Endothelial cell (in vitro differentiated cells): Measurements from ENCODE around the gene BPIFA3. TPM values are rescaled to one million over a fixed set of nuclear protein-coding genes. Genes with fewer than 3 reads are reported as not detected.
A peak's percentile ranks its signal among the peaks of the same experiment; 100 is the strongest.

Experiments used
- DNase-seq: peaks from one replicate; pipeline ENCODE4 v3.0.0; 2021; ENCODE audit warnings: low spot score
- H3K27ac Mint-ChIP-seq: one replicate; pipeline ENCODE4 v1.8.0; 2021; ENCODE audit warnings: mixed read lengths, inconsistent platforms; ENCODE audit not compliant: unreplicated experiment
- H3K27me3 Mint-ChIP-seq: one replicate; pipeline ENCODE4 v1.8.0; 2021; ENCODE audit warnings: mild to moderate bottlenecking, moderate library complexity, mixed read lengths, inconsistent platforms; ENCODE audit not compliant: unreplicated experiment
- H3K36me3 Mint-ChIP-seq: one replicate; pipeline ENCODE4 v1.8.0; 2021; ENCODE audit warnings: mild to moderate bottlenecking, low read depth, mixed read lengths, inconsistent platforms; ENCODE audit not compliant: unreplicated experiment
- H3K4me1 Mint-ChIP-seq: one replicate; pipeline ENCODE4 v1.8.0; 2021; ENCODE audit warnings: mild to moderate bottlenecking, mixed read lengths, inconsistent platforms; ENCODE audit not compliant: unreplicated experiment
- H3K4me3 Mint-ChIP-seq: one replicate; pipeline ENCODE4 v1.8.0; 2021; ENCODE audit warnings: mild to moderate bottlenecking, mixed read lengths, inconsistent platforms; ENCODE audit not compliant: unreplicated experiment
- H3K9me3 Mint-ChIP-seq: one replicate; pipeline ENCODE4 v1.8.0; 2021; ENCODE audit warnings: mixed read lengths, inconsistent platforms; ENCODE audit not compliant: unreplicated experiment
- total RNA-seq: library from RNA; stranded (reverse); fragmentation: NEBNext Ultra II Directional; extraction: Animal tissue kit (Norgen Biotek cat#: 25700); gene quantifications from one replicate; pipeline ENCODE4 v1.2.1, GENCODE V29; 2021; ENCODE audit not compliant: unreplicated experiment
- TF ChIP-seq, protein P1 (sequence below): fragments of 200-600 bp; sonication (generic); IDR thresholded peaks from one replicate; pipeline ENCODE4 v1.5.0; 2021; ENCODE audit warnings: antibody characterized with exemption; ENCODE audit not compliant: unreplicated experiment

The BPIFA3 gene
- total RNA-seq, 1 donor from 2014 or later: not detected

DNA sequence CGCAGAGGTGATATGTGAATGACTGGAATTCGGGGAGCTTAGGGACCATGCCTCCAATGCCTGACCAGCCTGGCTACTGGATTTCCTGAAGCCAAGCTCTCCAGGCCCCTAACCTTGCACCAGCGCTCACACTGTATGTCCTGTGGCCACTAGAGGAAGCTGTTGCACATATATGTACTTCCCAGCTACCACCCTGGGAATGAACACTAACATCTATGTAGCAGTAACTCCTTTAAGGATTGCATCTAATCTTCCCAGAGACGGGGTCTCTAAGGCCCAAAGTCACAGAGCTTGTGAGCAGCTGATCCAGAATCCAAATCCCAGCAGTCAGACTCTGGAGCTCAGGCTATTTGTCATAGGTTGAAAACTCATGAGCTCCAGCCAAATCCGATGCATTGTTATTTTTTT lies 45.5 kb downstream of the BPIFA3 start:
- H3K9me3 Mint-ChIP-seq: no peaks in the 10 kb centered on the region
- H3K27me3 Mint-ChIP-seq: peaks cover 7% of the 10 kb centered on the region
- H3K27ac Mint-ChIP-seq: no peak overlapping the region
- H3K4me1 Mint-ChIP-seq: no peaks in the 10 kb centered on the region
- DNase-seq: peak; percentile 55
- no peak overlapping the region for H3K4me3 Mint-ChIP-seq
- TF ChIP-seq, protein P1, sequence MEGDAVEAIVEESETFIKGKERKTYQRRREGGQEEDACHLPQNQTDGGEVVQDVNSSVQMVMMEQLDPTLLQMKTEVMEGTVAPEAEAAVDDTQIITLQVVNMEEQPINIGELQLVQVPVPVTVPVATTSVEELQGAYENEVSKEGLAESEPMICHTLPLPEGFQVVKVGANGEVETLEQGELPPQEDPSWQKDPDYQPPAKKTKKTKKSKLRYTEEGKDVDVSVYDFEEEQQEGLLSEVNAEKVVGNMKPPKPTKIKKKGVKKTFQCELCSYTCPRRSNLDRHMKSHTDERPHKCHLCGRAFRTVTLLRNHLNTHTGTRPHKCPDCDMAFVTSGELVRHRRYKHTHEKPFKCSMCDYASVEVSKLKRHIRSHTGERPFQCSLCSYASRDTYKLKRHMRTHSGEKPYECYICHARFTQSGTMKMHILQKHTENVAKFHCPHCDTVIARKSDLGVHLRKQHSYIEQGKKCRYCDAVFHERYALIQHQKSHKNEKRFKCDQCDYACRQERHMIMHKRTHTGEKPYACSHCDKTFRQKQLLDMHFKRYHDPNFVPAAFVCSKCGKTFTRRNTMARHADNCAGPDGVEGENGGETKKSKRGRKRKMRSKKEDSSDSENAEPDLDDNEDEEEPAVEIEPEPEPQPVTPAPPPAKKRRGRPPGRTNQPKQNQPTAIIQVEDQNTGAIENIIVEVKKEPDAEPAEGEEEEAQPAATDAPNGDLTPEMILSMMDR: no peak
- no peaks in the 10 kb centered on the region for H3K36me3 Mint-ChIP-seq

DNA sequence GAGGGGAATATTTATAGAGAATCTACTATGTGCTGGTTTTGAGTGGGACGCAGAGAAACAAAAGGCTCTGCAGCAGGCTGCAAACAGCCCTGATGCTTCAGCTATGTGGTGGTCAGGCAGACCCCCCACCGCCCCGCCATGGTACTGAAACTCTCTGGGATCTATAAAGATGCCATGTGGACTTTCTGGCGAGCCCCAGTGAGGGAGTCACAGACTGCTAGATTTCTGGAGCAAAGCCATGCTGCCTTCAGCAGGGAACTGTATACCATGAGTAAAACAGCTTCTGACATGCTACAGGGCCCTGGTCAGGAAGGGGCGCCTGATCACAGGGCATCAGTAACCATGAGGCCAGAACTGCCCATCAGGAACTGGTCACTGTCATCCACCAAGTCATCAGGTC lies 46.6 kb downstream of the BPIFA3 start:
- DNase-seq: no peak
- no peaks in the 10 kb centered on the region for H3K4me1 Mint-ChIP-seq
- TF ChIP-seq, protein P1: no peak
- H3K36me3 Mint-ChIP-seq: no peaks in the 10 kb centered on the region
- H3K27ac Mint-ChIP-seq: no peak overlapping the region
- H3K27me3 Mint-ChIP-seq: peaks cover 7% of the 10 kb centered on the region
- no peak overlapping the region for H3K4me3 Mint-ChIP-seq
- H3K9me3 Mint-ChIP-seq: no peaks in the 10 kb centered on the region

DNA sequence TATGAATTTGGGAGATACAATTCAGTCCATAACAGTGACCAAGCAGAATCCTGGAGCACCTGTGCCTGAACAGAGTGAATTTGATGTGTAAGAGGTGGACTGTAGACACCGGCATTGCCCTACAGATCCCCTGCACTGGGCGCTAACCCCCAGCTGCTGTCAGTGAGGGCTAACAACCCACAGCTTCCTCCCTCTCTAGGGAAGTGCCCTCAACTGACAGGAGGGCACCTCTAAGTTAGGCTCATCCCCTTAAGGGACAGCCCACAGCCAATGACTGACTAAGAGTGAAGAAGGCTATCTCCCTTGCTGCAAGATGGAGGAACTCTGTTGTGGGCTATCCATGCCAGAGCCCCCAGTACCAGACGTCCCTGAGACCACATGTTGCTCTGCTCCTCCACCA lies 50.5 kb downstream of the BPIFA3 start:
- H3K4me3 Mint-ChIP-seq: no peak overlapping the region
- TF ChIP-seq, protein P1: no peak
- peaks cover 7% of the 10 kb centered on the region for H3K27me3 Mint-ChIP-seq
- no peaks in the 10 kb centered on the region for H3K4me1 Mint-ChIP-seq
- H3K36me3 Mint-ChIP-seq: no peaks in the 10 kb centered on the region
- DNase-seq: no peak
- H3K9me3 Mint-ChIP-seq: no peaks in the 10 kb centered on the region
- H3K27ac Mint-ChIP-seq: no peak overlapping the region

DNA sequence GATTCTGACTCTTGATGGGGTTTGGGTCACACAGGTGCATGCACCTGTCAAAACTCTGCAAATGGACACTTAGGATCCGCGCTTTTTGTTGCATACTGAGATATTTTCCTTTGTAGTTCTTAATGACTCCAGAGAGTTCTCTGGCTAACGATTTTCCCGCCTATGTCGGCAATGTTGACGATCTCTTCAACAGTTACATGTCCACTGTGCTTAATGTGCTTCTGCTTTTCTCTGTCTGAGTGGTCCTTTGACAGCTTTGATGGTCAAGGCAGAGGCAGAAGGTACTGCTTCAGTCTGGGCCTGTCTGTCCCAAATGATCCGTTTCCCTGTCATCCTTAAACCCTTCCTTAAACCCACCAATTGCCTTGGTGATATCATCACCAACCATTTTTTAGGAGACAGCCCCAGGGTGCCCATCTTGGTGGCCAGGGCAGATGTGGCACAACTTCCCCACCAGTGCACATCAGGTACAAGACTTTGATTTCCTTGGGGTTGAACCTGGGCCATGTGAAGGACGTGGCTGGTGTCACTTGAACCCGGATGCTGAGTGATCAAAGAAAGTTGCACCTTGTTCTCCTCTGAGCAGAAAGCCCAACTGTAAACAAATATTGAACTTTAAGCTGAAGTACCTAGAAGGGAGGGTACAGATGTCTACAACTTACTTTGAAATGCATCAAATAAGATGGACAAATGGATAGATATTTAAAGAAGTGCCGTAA lies 55.2 kb downstream of the BPIFA3 start:
- no peak for DNase-seq
- H3K4me1 Mint-ChIP-seq: no peaks in the 10 kb centered on the region
- no peaks in the 10 kb centered on the region for H3K36me3 Mint-ChIP-seq
- no peaks in the 10 kb centered on the region for H3K9me3 Mint-ChIP-seq
- TF ChIP-seq, protein P1: no peak
- H3K27me3 Mint-ChIP-seq: peaks cover 2% of the 10 kb centered on the region
- H3K27ac Mint-ChIP-seq: no peak overlapping the region
- H3K4me3 Mint-ChIP-seq: no peak overlapping the region

DNA sequence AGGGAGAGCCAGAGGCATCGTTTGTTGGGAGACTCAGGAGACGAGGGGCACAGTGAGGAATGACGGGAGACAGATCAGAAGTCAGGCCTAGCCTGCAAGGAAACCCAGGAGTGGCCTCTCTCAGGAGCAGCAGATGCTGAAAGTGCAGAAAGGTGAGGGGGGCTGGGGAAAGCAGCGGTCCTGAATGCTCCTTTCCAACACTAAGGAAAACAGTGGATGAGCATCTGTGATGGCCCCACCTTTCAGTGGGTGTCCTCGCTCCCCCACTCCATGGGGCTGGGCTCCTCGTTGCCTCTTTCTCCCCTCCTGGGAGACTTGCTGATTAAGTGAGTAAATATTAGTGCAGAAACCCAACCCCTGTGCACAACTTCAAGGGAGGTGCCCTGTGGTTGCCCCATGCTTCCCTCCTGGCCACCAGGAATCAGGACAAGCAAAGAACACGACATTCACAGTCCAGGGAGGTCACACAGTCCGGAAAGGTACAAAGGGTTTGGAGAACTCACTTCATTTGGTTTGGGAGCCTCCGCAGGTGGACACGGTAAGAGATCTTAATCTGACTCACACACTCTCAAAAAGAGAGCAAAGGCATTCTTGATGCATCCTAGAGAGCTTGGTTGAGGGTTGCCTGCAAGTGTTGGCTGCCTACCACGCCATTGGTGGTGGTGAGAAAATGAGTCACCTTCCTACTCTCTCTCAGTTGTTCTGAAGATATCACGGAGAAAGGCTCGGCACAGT lies 56.1 kb downstream of the BPIFA3 start:
- no peak overlapping the region for H3K4me3 Mint-ChIP-seq
- H3K9me3 Mint-ChIP-seq: no peaks in the 10 kb centered on the region
- H3K27ac Mint-ChIP-seq: no peak overlapping the region
- H3K4me1 Mint-ChIP-seq: no peaks in the 10 kb centered on the region
- H3K27me3 Mint-ChIP-seq: peaks cover 2% of the 10 kb centered on the region
- no peaks in the 10 kb centered on the region for H3K36me3 Mint-ChIP-seq
- no peak for DNase-seq
- TF ChIP-seq, protein P1: no peak
